Measurements from ENCODE around the gene RAP2B. TPM values are rescaled to one million over a fixed set of nuclear protein-coding genes. Genes with fewer than 3 reads are reported as not detected.
"Not testable (repeated sequence)": the region's sequence is repeated elsewhere in the genome, so short reads cannot be mapped to it uniquely, and the experiment has no call there.

Gene RAP2B
- total and polyA plus RNA-seq, 2 of the 13 experiments (the other 11 are each of a cell fraction or from before 2014, with no cell fraction given): 6.4 to 7.1 TPM

- Histone ChIP-seq H3K4me2 (ENCODE audit: low read depth, low read length) (no peak overlapping the region), H3K36me3 (replicated peaks in 1 of 2; ENCODE audit: control insufficient read depth in 1 of 2, insufficient read depth in 2 of 2, low read length in 2 of 2) (no peaks in the 10 kb centered on the region), H3K9me3 (ENCODE audit: low read length) (no peaks in the 10 kb centered on the region), H3K4me3 (replicated peaks in 1 of 3; ENCODE audit: insufficient read depth in 1 of 3, low read depth in 2 of 3, low read length in 3 of 3) (no peak overlapping the region), H3K4me1 (ENCODE audit: insufficient read depth, low read length) (peaks cover 16% of the 10 kb centered on the region), H4K20me1 (ENCODE audit: insufficient read depth, low read length) (no peaks in the 10 kb centered on the region), H3K27ac (ENCODE audit: extremely low read length, insufficient read depth, low read length) (no peak overlapping the region), H3K79me2 (ENCODE audit: insufficient read depth, low read length) (no peaks in the 10 kb centered on the region), H2AFZ (ENCODE audit: low read length) (no peak overlapping the region), H3K27me3 (ENCODE audit: control insufficient read depth in 1 of 2, insufficient read depth in 2 of 2, low read length in 2 of 2) (no peaks in the 10 kb centered on the region), H3K9ac (ENCODE audit: insufficient read depth, low read depth, low read length) (no peak overlapping the region)
- DNase-seq (ENCODE audit: low spot score) (no peak), ATAC-seq (no peak), FAIRE-seq (no peak)
- intact Hi-C loops (cut with micrococcal nuclease; ENCODE audit: unreplicated experiment) (no loop called here), in situ Hi-C loops (cut with HindIII; ENCODE audit: extremely low pct_ligation_motif_present, low pct_unique_long_range_greater_than_20kb) (no loop called here)
- no TSS peak for BruUV-seq (replicated peaks)
- TF ChIP-seq, protein P1, sequence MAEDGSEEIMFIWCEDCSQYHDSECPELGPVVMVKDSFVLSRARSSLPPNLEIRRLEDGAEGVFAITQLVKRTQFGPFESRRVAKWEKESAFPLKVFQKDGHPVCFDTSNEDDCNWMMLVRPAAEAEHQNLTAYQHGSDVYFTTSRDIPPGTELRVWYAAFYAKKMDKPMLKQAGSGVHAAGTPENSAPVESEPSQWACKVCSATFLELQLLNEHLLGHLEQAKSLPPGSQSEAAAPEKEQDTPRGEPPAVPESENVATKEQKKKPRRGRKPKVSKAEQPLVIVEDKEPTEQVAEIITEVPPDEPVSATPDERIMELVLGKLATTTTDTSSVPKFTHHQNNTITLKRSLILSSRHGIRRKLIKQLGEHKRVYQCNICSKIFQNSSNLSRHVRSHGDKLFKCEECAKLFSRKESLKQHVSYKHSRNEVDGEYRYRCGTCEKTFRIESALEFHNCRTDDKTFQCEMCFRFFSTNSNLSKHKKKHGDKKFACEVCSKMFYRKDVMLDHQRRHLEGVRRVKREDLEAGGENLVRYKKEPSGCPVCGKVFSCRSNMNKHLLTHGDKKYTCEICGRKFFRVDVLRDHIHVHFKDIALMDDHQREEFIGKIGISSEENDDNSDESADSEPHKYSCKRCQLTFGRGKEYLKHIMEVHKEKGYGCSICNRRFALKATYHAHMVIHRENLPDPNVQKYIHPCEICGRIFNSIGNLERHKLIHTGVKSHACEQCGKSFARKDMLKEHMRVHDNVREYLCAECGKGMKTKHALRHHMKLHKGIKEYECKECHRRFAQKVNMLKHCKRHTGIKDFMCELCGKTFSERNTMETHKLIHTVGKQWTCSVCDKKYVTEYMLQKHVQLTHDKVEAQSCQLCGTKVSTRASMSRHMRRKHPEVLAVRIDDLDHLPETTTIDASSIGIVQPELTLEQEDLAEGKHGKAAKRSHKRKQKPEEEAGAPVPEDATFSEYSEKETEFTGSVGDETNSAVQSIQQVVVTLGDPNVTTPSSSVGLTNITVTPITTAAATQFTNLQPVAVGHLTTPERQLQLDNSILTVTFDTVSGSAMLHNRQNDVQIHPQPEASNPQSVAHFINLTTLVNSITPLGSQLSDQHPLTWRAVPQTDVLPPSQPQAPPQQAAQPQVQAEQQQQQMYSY (CRISPR knock-in tag; IDR thresholded peaks at IDR 0.05): peak; percentile 90
- TF ChIP-seq ZNF772 (CRISPR knock-in tag; IDR thresholded peaks at IDR 0.05) (no peak), SIN3B (IDR thresholded peaks at IDR 0.05; ENCODE audit: low read length) (no peak)
- 78% methylated on average over 6 of the region's 6 CpGs for WGBS (ENCODE audit: low lambda C conversion rate)
- POLR2A ChIA-PET: no interaction called here
- CTCF ChIA-PET (ENCODE audit: low intra/inter-chr PET ratio, low total read pairs): no interaction called here
Measured at GRCh38 chr3:153146191-153147053, 15.6 kb upstream of the RAP2B start.

DNA sequence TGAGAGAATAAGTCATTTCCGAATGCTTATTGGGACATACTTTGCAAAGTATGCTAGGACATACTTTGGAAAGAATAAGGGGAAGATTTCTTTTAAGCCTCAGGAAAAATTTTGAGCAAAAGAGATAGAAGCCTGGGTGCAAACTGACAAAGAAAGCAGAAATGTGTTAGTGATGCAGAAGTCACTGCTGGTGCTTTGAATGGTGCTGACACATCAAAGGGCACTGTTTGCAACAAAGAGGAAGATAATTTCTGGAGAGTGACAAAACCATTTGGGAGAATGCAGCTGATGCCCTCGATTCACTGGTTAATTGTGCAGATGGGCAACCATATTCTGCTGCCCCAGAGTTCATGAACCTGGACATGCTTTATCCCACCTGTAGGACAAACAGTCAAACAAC, 11.0 kb upstream of the RAP2B start:
- Histone ChIP-seq H3K27ac (ENCODE audit: extremely low read length, insufficient read depth, low read length) (no peak overlapping the region), H3K36me3 (replicated peaks in 1 of 2; ENCODE audit: control insufficient read depth in 1 of 2, insufficient read depth in 2 of 2, low read length in 2 of 2) (no peaks in the 10 kb centered on the region), H3K79me2 (ENCODE audit: insufficient read depth, low read length) (no peaks in the 10 kb centered on the region), H3K4me2 (ENCODE audit: low read depth, low read length) (no peak overlapping the region), H2AFZ (ENCODE audit: low read length) (no peak overlapping the region), H3K27me3 (ENCODE audit: control insufficient read depth in 1 of 2, insufficient read depth in 2 of 2, low read length in 2 of 2) (no peaks in the 10 kb centered on the region), H3K4me1 (ENCODE audit: insufficient read depth, low read length) (no peaks in the 10 kb centered on the region), H4K20me1 (ENCODE audit: insufficient read depth, low read length) (no peaks in the 10 kb centered on the region), H3K9me3 (ENCODE audit: low read length) (no peaks in the 10 kb centered on the region), H3K9ac (ENCODE audit: insufficient read depth, low read depth, low read length) (no peak overlapping the region), H3K4me3 (replicated peaks in 1 of 3; ENCODE audit: insufficient read depth in 1 of 3, low read depth in 2 of 3, low read length in 3 of 3) (no peak overlapping the region)
- DNase-seq (ENCODE audit: low spot score): no peak
- 55% methylated on average over 2 of the region's 2 CpGs for WGBS (ENCODE audit: low lambda C conversion rate)
- intact Hi-C loops (cut with micrococcal nuclease; ENCODE audit: unreplicated experiment): no loop called here
- ChIA-PET CTCF (ENCODE audit: low intra/inter-chr PET ratio, low total read pairs) (no interaction called here), POLR2A (interaction anchor here (1.8 kb wide), 1 partner anchor 10 kb away, joined by 4 read pairs; no protein-coding TSS in a partner anchor)
- ATAC-seq: no peak
- in situ Hi-C loops (cut with HindIII; ENCODE audit: extremely low pct_ligation_motif_present, low pct_unique_long_range_greater_than_20kb): no loop called here
- BruUV-seq (replicated peaks): no TSS peak
- no peak for FAIRE-seq
- 0 out of 4 replicates have a peak, but pooled peaks of 1 of the 2 experiments have one; percentile 9 for TF ChIP-seq MAFK (conservative IDR thresholded peaks at IDR 0.05 in 1 of 2, IDR thresholded peaks at IDR 0.05 in 1 of 2; ENCODE audit: low read length in 2 of 2)
- no peak for TF ChIP-seq POLR2AphosphoS2 (IDR thresholded peaks at IDR 0.05; ENCODE audit: low read depth, low read length)

- H3K27me3 ChIP-seq (ENCODE audit: control insufficient read depth in 1 of 2, insufficient read depth in 2 of 2, low read length in 2 of 2); H3K4me2 ChIP-seq (ENCODE audit: low read depth, low read length); DNase-seq (ENCODE audit: low spot score); ATAC-seq; in situ Hi-C loops (cut with HindIII; ENCODE audit: extremely low pct_ligation_motif_present, low pct_unique_long_range_greater_than_20kb); intact Hi-C loops (cut with micrococcal nuclease; ENCODE audit: unreplicated experiment); H3K4me3 ChIP-seq (replicated peaks in 1 of 3; ENCODE audit: insufficient read depth in 1 of 3, low read depth in 2 of 3, low read length in 3 of 3); H3K9ac ChIP-seq (ENCODE audit: insufficient read depth, low read depth, low read length); CTCF ChIA-PET (ENCODE audit: low intra/inter-chr PET ratio, low total read pairs); H3K36me3 ChIP-seq (replicated peaks in 1 of 2; ENCODE audit: control insufficient read depth in 1 of 2, insufficient read depth in 2 of 2, low read length in 2 of 2); H3K9me3 ChIP-seq (ENCODE audit: low read length); BruUV-seq (replicated peaks); H2AFZ ChIP-seq (ENCODE audit: low read length); H4K20me1 ChIP-seq (ENCODE audit: insufficient read depth, low read length); FAIRE-seq; H3K79me2 ChIP-seq (ENCODE audit: insufficient read depth, low read length); H3K27ac ChIP-seq (ENCODE audit: extremely low read length, insufficient read depth, low read length): not testable (repeated sequence)
- WGBS (ENCODE audit: low lambda C conversion rate): 100% methylated on average over 9 of the region's 29 CpGs
- POLR2A ChIA-PET: interaction anchor here (1.0 kb wide), 1 partner anchor 14 kb away, joined by 3 read pairs; no protein-coding TSS in a partner anchor
- peaks cover 34% of the 10 kb centered on the region for H3K4me1 ChIP-seq (ENCODE audit: insufficient read depth, low read length)
Measured at GRCh38 chr3:153155786-153156185, 6.2 kb upstream of the RAP2B start.
